Nephron progenitor cell (in vitro differentiated cells): ENCODE results near the gene DNASE1L3.

Experiments
- DNase-seq: peaks from one replicate; pipeline ENCODE4 v3.0.0; 2021
- H3K27ac Mint-ChIP-seq: 2 replicates; pipeline ENCODE4 v1.8.0; 2021; ENCODE audit warnings: mild to moderate bottlenecking, moderate library complexity, mixed read lengths
- H3K27me3 Mint-ChIP-seq: 2 replicates; pipeline ENCODE4 v1.8.0; 2021; ENCODE audit warnings: mild to moderate bottlenecking, low read depth, mixed read lengths; ENCODE audit not compliant: poor library complexity
- H3K36me3 Mint-ChIP-seq: 2 replicates; pipeline ENCODE4 v1.8.0; 2021; ENCODE audit warnings: low read depth, mixed read lengths
- H3K4me1 Mint-ChIP-seq: 2 replicates; pipeline ENCODE4 v1.8.0; 2021; ENCODE audit warnings: mixed read lengths
- H3K4me3 Mint-ChIP-seq: 2 replicates; pipeline ENCODE4 v1.8.0; 2021; ENCODE audit warnings: mild to moderate bottlenecking, moderate library complexity, mixed read lengths
- H3K9me3 Mint-ChIP-seq: 2 replicates; pipeline ENCODE4 v1.8.0; 2021; ENCODE audit warnings: mild to moderate bottlenecking, moderate library complexity, mixed read lengths
- TF ChIP-seq, protein P1 (sequence below): fragments of 200-600 bp; sonication (generic); IDR thresholded peaks from 2 replicates; pipeline ENCODE4 v1.5.0; 2021; ENCODE audit warnings: antibody characterized with exemption

The DNASE1L3 gene

DNA sequence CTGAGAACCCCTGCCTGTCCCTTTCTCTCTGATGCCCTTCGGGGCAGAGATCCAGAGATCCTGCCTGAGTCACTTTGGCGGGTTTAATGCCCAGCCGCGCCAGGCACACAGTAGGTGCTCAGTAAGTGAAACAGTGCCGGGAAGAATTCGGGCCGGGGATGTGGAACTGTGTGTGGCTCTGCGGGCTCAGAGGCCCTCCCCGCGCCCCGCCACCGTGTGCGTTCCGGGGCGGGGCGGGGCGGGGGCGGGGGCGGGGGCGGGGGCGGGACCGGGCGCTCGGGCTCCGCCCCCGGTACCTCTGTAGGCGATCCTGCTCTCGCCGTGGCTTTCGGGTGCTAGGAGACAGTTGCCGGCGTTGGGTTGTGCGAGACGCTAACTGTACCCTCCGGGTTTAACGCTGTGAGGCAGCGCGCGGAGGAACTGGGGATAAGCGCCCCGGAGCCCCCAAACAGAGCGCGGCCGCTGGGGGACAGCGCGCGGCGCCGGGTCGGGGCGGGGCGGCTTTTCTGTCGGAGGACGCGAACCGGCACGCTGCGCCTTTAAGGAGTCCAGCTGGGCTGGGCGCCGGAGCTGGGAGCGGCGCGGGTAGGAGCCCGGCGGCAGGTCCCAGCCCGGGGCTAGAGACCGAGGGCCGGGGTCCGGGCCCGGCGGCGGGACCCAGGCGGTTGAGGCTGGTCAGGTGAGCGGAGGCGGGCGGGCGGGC, 26.6 kb upstream of the DNASE1L3 start, which contains the start of gene ABHD6:
Gene ABHD6 (plus strand): TSS at position 555 of the 703 bp plus-strand sequence. CDS start 18,795 bp downstream, outside the sequence.
- Mint-ChIP-seq H3K4me3 (peak within 1 kb of the TSS; percentile 89), H3K4me1 (peaks cover 27% of the 10 kb centered on the region), H3K36me3 (no peaks in the 10 kb centered on the region), H3K27ac (no peak within 1 kb of the TSS), H3K9me3 (no peaks in the 10 kb centered on the region), H3K27me3 (peaks cover 49% of the 10 kb centered on the region)
- DNase-seq: peak; percentile 90
- TF ChIP-seq, protein P1, sequence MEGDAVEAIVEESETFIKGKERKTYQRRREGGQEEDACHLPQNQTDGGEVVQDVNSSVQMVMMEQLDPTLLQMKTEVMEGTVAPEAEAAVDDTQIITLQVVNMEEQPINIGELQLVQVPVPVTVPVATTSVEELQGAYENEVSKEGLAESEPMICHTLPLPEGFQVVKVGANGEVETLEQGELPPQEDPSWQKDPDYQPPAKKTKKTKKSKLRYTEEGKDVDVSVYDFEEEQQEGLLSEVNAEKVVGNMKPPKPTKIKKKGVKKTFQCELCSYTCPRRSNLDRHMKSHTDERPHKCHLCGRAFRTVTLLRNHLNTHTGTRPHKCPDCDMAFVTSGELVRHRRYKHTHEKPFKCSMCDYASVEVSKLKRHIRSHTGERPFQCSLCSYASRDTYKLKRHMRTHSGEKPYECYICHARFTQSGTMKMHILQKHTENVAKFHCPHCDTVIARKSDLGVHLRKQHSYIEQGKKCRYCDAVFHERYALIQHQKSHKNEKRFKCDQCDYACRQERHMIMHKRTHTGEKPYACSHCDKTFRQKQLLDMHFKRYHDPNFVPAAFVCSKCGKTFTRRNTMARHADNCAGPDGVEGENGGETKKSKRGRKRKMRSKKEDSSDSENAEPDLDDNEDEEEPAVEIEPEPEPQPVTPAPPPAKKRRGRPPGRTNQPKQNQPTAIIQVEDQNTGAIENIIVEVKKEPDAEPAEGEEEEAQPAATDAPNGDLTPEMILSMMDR: no peak

- no peak for DNase-seq
- no peaks in the 10 kb centered on the region for H3K36me3 Mint-ChIP-seq
- peak overlapping the region; percentile 89 for H3K4me3 Mint-ChIP-seq
- H3K27me3 Mint-ChIP-seq: peaks cover 49% of the 10 kb centered on the region
- H3K9me3 Mint-ChIP-seq: no peaks in the 10 kb centered on the region
- no peak overlapping the region for H3K27ac Mint-ChIP-seq
- peaks cover 27% of the 10 kb centered on the region for H3K4me1 Mint-ChIP-seq
- TF ChIP-seq, protein P1: no peak
Measured at GRCh38 chr3:58236527-58237237, 25.9 kb upstream of the DNASE1L3 start.

DNA sequence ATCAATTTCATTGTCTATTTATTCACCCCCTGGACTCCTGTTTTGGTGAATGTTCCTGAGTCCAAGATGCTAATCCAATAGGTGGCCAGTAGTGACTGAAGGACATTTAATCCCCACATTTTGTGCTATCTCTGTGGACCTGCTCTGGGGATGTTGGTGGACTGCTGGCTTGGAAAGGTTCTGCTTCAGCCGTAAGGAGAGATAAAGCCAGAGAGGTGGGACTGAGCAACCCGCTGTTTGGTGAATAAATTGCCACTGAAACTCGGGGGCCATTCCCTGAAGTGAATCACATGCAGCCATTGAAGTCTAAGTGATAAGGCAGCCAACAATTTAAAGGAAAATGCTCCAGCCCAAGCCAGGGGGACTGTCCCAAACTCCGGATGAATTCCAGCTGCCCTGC, 25.2 kb upstream of the DNASE1L3 start:
- TF ChIP-seq, protein P1: no peak
- H3K4me3 Mint-ChIP-seq: peak overlapping the region; percentile 89
- H3K27ac Mint-ChIP-seq: no peak overlapping the region

GRCh38 chr3:58234516-58234931, 23.8 kb upstream of the DNASE1L3 start:
- peaks cover 27% of the 10 kb centered on the region for H3K4me1 Mint-ChIP-seq

More for the DNA sequence above, 25.2 kb upstream of the DNASE1L3 start:
- DNase-seq: no peak
- peaks cover 27% of the 10 kb centered on the region for H3K4me1 Mint-ChIP-seq
- no peaks in the 10 kb centered on the region for H3K36me3 Mint-ChIP-seq
- H3K9me3 Mint-ChIP-seq: no peaks in the 10 kb centered on the region
- H3K27me3 Mint-ChIP-seq: peaks cover 49% of the 10 kb centered on the region

DNA sequence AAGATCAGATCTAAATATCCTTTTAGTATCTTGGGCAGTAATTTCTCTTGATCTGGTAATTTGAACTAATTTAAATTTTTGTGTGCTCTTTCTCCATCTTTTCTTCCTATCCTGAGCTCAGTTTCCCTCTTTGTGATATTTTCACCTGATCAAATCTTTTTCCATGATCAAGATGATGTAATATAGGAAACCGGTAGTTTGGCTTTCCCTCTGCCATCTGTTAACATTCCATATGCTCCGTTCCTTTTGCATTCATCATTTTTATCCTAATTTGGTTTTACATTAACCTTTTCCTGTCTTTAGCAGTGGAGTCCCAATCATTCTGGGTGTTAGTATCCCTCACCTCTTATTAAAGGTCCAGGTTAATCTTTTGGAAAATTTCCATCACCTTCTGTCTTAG, 20.9 kb upstream of the DNASE1L3 start:
- no peak overlapping the region for H3K27ac Mint-ChIP-seq
- H3K4me3 Mint-ChIP-seq: no peak overlapping the region

More at GRCh38 chr3:58234516-58234931, 23.8 kb upstream of the DNASE1L3 start:
- H3K27ac Mint-ChIP-seq: no peak overlapping the region
- H3K27me3 Mint-ChIP-seq: peaks cover 46% of the 10 kb centered on the region
- DNase-seq: no peak
- no peak overlapping the region for H3K4me3 Mint-ChIP-seq
- H3K36me3 Mint-ChIP-seq: no peaks in the 10 kb centered on the region
- H3K9me3 Mint-ChIP-seq: no peaks in the 10 kb centered on the region
- TF ChIP-seq, protein P1: no peak

More for the DNA sequence above, 20.9 kb upstream of the DNASE1L3 start:
- Mint-ChIP-seq H3K36me3 (no peaks in the 10 kb centered on the region), H3K27me3 (peaks cover 28% of the 10 kb centered on the region), H3K9me3 (no peaks in the 10 kb centered on the region), H3K4me1 (peaks cover 17% of the 10 kb centered on the region)
- no peak for DNase-seq
- TF ChIP-seq, protein P1: no peak
